GM18507 (cell line): ENCODE measurements around the gene FLACC1.
A peak's percentile ranks its signal among the peaks of the same experiment; 100 is the strongest.
"Not testable (repeated sequence)": the region's sequence is repeated elsewhere in the genome, so short reads cannot be mapped to it uniquely, and the experiment has no call there.

Experiments
- DNase-seq: peaks from one replicate; pipeline ENCODE4 v3.0.0; 2011; ENCODE audit warnings: low read depth; ENCODE audit not compliant: insufficient read length; ENCODE audit errors: extremely low spot score
- FAIRE-seq: peaks from 2 replicates; lab custom pipeline; 2011; peaks lifted over from hg19 to GRCh38; lab: Jason Lieb, UNC

The FLACC1 gene

DNA sequence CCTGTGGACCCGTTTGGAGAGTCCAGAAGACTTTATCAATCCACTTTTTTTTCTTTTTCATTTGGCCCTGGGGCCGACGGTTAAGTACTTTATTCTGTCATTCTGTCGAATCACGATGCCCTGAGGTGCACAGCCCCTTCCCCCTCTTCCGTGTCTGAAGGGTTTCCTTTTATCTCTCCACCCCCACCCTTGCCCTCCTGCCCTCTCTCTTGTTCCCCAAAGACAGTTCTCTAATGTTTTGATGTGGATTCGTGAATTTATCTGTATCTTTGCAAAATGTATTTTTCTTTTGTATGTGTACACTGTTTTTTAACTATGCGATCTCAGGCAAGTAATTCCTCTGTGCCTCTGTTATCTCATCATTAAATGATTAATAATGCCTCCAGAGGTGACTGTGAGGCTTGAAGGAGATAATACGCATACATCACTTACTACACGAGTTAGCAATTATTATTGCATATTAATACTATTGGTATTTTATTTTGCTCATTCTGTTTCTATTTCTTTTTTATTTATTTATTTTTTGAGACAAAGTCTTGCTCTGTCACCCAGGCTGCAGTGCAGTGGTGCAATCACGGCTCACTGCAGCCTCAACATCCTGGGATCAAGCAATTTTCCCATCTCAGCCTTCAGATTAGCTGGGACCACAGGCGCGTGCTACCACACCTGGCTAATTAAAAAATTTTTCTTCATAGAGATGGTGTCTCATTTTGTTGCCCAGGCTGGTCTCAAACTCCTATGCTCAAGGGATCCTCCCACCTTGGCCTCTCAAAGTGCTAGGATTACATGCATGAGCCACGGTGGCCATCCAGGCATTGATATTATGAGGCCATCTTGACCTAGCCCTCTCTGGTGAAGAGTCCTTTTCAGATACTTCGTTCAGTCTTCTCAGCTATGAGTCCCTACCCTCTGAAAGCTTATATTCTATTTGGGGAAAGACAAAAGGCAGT lies 98.2 kb downstream of the FLACC1 start:
- DNase-seq (no peak), FAIRE-seq (no peak)

- DNase-seq (no peak), FAIRE-seq (peak; percentile 94)
Measured at GRCh38 chr2:201257956-201258665, 99.0 kb downstream of the FLACC1 start.

- DNase-seq (no peak), FAIRE-seq (no peak)
Measured at GRCh38 chr2:201257381-201257955, 99.7 kb downstream of the FLACC1 start.

DNA sequence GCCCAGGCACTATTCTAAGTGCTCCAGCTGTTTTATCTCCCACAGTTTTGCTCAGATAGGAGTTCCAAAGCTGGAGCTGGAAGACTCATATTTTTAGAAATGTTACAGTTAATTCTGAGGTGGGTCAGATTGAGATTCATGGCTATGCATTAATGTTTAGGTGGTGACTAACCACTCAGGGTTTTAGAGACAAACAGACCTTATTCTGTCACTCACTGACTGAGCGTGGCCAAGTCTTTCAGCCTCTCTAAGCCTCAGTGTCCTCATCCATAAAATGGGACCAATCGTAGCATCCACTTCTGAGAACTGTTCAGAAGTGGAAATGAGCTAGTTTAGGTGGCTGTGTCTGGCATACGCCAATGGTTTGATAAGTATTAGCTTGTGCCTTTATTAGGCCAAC lies 101.1 kb downstream of the FLACC1 start:
- FAIRE-seq (no peak), DNase-seq (no peak)

DNA sequence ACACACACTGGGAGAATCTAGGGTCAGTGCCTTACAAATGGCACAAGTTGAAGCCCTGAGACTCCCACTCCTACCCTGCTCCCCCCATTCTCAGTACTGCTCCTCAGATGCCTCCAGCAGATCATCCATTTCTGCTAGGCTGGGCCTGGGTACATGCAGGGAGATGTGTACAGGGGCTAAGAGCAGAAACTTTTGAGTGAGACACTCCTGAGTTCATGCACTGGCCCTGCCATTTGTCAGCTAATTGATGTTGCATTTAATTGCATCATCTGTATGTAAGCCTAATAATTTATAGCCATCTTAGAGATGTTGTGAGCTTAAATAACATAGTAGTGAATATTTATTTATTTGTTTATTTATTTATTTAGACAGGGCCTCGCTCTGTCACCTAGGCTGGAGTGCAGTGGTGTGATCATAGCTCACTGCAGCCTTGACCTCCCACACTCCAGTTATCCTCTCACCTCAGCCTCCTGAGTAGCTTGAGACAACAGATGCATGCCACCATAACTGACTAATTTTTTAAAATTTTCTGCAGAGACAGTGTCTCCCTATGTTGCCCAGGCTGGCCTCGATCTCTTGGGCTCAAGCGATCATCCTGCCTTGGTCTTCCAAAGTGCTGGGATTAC lies 101.6 kb downstream of the FLACC1 start:
- FAIRE-seq (no peak), DNase-seq (no peak)

- FAIRE-seq, result no peak
- no peak for DNase-seq
Measured at GRCh38 chr2:201254081-201254730, 102.9 kb downstream of the FLACC1 start.

DNA sequence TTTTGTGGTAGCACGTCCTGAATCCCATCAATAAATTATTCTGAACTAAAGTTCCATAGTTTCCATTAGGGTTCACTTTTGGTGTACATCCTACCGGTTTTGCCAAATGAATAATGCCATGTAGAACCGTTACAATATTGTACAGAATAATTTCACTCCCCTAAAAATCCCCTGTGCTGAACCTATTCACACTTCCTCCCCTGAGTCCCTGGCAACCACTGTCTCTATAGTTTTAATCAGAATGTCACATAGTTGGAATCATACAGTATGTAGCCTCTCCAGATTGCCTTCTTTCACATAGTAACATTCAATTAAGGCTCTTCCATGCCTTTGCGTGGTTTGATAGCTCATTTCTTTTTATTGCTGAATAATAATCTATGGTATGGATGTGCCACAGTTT lies 106.4 kb downstream of the FLACC1 start:
- DNase-seq (no peak), FAIRE-seq (no peak)

- FAIRE-seq, result no peak
- no peak for DNase-seq
Measured at GRCh38 chr2:201249889-201250288, 107.3 kb downstream of the FLACC1 start.

DNA sequence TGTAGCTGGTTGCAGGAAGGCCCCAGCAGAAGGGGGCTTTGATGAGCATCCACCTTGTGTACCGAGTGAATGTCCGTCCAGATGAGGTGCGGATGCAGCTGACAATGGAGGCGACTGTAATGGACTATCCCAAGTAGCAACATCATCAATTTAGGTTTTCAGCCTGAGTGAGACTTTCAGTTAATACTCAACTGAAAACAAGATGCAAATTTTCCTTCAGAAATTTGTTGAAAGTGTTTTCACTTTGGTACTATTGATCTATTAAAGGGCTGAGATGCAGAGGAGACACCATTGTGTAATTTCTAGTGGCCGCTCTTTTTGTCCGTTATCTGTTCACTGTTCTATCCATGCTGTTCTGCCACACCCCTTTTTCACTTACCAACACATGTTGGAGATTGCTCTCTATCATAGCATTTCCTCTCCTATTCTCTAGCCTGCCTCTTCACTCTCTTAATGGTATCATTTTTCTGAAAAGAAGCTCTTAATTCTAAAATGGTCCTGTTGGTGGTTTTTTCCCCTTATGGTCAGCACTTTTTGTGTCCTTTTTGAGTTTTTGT lies 108.8 kb downstream of the FLACC1 start:
- DNase-seq, result no peak
- peak; percentile 66 for FAIRE-seq

GRCh38 chr2:201246280-201246679 lies 110.9 kb downstream of the FLACC1 start:
- FAIRE-seq, result no peak

GRCh38 chr2:201244829-201245228 lies 112.3 kb downstream of the FLACC1 start:
- DNase-seq (no peak), FAIRE-seq (no peak)

More at GRCh38 chr2:201246280-201246679, 110.9 kb downstream of the FLACC1 start:
- DNase-seq, result no peak

DNA sequence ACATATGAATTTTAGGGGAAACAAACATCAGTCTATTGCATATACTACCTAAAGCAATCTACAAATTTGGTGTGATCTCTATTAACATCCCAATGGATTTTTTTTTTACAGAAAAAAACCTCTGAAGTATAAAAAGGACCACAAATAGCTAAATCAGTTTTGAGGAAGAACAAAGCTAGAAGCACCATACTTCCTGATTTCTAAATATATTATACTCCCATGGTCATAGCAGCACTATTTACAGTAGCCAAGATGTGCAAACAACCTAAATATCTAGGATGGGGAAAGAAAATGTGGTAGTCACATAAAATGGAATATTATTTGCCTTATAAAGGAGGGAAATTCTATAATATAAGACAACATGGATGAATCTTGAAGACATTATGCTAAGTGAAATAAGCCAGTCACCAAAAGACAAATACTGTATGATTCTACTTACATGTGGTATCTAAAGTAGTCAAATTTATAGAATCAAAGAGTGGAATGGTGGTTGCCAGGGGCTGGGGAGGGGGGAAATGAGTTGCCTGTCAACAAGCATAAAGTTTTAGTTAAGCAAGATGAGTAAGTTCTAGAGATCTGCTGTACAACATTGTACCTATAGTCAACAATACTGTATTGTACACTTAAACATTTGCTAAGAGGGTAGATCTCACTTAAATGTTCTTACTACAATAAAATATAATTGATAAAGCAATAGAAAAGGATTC lies 114.4 kb downstream of the FLACC1 start:
- FAIRE-seq (no peak), DNase-seq (no peak)

GRCh38 chr2:201239167-201239935 lies 117.8 kb downstream of the FLACC1 start:
- not testable (repeated sequence) for FAIRE-seq, DNase-seq
